ENCODE measurements around the gene EFEMP2.
A peak's percentile ranks its signal among the peaks of the same experiment; 100 is the strongest.

EFEMP2 gene

DNA sequence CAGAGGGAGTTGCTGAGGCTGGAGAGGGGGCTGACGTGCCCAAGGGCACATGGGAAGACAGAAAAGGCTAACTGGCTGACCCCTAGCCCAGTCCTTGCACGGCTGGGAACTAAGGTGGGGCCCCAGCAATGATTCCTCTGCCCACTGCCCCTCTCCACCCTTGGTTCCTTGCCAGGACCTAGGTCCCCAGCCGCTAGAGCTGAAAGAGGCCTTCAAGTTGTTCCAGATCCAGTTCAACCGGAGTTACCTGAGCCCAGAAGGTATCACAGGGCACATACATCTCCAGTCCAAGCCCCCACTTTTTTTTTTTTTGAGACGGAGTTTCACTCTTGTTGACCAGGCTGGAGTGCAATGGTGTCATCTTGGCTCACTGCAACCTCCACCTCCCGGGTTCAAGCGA, 7.4 kb upstream of the EFEMP2 start:
- H3K4me3 ChIP-seq (ENCODE audit: low read depth, low read length): no peak overlapping the region
- in situ Hi-C loops (cut with HindIII; ENCODE audit: low sequenced_read_pairs): no loop called here
- no peak for TF ChIP-seq CTCF (IDR thresholded peaks at IDR 0.05; ENCODE audit: low read depth, low read length)
- DNase-seq (ENCODE audit: low read depth, low spot score): no peak

GRCh38 chr11:65879617-65880016, 7.0 kb upstream of the EFEMP2 start, which contains the start of gene CTSW:
Gene CTSW (plus strand): TSS chr11:65879837. CDS start chr11:65879855, 18 bp downstream.
- no peak for DNase-seq (ENCODE audit: low read depth, low spot score)
- no peak within 1 kb of the TSS for H3K4me3 ChIP-seq (ENCODE audit: low read depth, low read length)
- in situ Hi-C loops (cut with HindIII; ENCODE audit: low sequenced_read_pairs): no loop called here
- TF ChIP-seq CTCF (IDR thresholded peaks at IDR 0.05; ENCODE audit: low read depth, low read length): no peak

GRCh38 chr11:65873318-65874156, 937 bp upstream of the EFEMP2 start:
- DNase-seq (ENCODE audit: low read depth, low spot score): peak; percentile 91
- in situ Hi-C loops (cut with HindIII; ENCODE audit: low sequenced_read_pairs): no loop called here
- TF ChIP-seq CTCF (IDR thresholded peaks at IDR 0.05; ENCODE audit: low read depth, low read length): no peak
- H3K4me3 ChIP-seq (ENCODE audit: low read depth, low read length): peak overlapping the region; percentile 65

DNA sequence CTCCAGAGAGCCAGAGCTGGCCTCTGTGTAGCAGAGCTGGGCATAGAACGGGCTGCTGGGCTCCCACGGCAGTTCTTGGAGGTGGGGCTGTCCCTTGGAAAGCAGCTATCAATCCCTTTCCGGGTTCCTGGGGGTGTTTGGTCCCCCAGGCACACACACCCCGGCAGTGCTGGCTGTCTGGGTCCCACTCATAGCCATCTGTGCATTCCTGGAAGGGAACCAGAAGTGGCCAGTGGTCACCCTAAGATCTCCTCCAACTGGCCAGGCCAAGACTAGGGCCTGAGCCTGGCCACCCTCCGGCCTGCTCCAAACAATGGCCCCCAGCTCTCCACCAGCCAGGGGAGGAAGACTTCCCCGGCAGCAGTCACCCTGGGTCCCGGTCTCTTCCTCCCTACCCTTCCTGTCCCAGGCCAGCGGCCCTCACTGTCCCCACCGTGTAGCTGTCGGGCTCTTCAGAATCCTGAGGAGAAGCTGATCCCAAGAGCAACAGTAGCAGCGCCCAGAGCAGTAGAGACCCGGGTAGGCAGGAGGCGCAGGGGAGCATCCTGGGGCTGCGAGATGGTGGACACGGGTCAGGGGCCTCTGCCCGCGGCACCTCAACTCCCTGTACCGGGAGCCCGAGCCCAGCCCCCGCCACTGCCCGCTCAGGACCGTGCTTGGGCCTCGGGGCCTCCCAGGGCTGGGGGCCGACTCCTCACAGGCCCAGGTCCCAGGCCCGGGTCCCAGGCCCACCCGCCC, 620 bp downstream of the EFEMP2 start:
- peak; percentile 32 for TF ChIP-seq CTCF (IDR thresholded peaks at IDR 0.05; ENCODE audit: low read depth, low read length)
- peak; percentile 34 for DNase-seq (ENCODE audit: low read depth, low spot score)
- in situ Hi-C loops (cut with HindIII; ENCODE audit: low sequenced_read_pairs): no loop called here
- peak overlapping the region; percentile 65 for H3K4me3 ChIP-seq (ENCODE audit: low read depth, low read length)

GRCh38 chr11:65870706-65871681, 1.6 kb downstream of the EFEMP2 start:
- no peak for TF ChIP-seq CTCF (IDR thresholded peaks at IDR 0.05; ENCODE audit: low read depth, low read length)
- no peak for DNase-seq (ENCODE audit: low read depth, low spot score)
- H3K4me3 ChIP-seq (ENCODE audit: low read depth, low read length): peak overlapping the region; percentile 65
- in situ Hi-C loops (cut with HindIII; ENCODE audit: low sequenced_read_pairs): no loop called here

GRCh38 chr11:65870307-65870658, 2.3 kb downstream of the EFEMP2 start:
- H3K4me3 ChIP-seq (ENCODE audit: low read depth, low read length): no peak overlapping the region
- no peak for TF ChIP-seq CTCF (IDR thresholded peaks at IDR 0.05; ENCODE audit: low read depth, low read length)
- no peak for DNase-seq (ENCODE audit: low read depth, low spot score)
- in situ Hi-C loops (cut with HindIII; ENCODE audit: low sequenced_read_pairs): no loop called here
